Body of pancreas (tissue), 4 donors: Measurements from ENCODE around the gene SHISAL1. TPM values are rescaled to one million over a fixed set of nuclear protein-coding genes. Genes with fewer than 3 reads are reported as not detected.

Source experiments
- ATAC-seq: fragments of 150-250 bp; one replicate; pipeline ENCODE4 v1.9.1; 2016
- DNase-seq, 4 donors: peaks; one replicate each; pipeline ENCODE4 v3.0.0-alpha.2; 2019
- H3K27ac ChIP-seq, 4 donors: fragments of 200-600 bp; sonication (generic); 1 replicate in 3 of 4; 2 replicates in 1 of 4; pipeline versions ENCODE4 v1.5.1 to v1.6.1; 2016 to 2019; ENCODE audit warnings: mild to moderate bottlenecking in 1 of 4, mixed read lengths in 1 of 4, moderate library complexity in 1 of 4
- H3K27me3 ChIP-seq, 2 donors: fragments of 200-600 bp; sonication (generic); one replicate each; pipeline ENCODE4 v1.6.0; 2016; ENCODE audit warnings: mild to moderate bottlenecking in 1 of 2
- H3K36me3 ChIP-seq, 2 donors: fragments of 200-600 bp; sonication (generic); replicated peaks in 1 of 2; 2 replicates each; pipeline ENCODE4 v1.5.1; 2016; ENCODE audit warnings: low read depth in 2 of 2; ENCODE audit not compliant: insufficient read depth in 1 of 2
- H3K4me1 ChIP-seq: fragments of 200-600 bp; sonication (generic); one replicate; pipeline ENCODE4 v1.6.0; 2016
- H3K4me3 ChIP-seq, 2 donors: fragments of 200-600 bp; sonication (generic); 1 replicate in 1 of 2; 2 replicates in 1 of 2; pipeline ENCODE4 v1.5.1; 2016 to 2019
- H3K9me3 ChIP-seq, 3 donors: fragments of 200-600 bp; sonication (generic); 1 replicate in 2 of 3; 2 replicates in 1 of 3; pipeline ENCODE4 v1.5.1; 2016
- CTCF ChIP-seq, 7 experiments: fragments of 450-650 bp in 4 of 7; fragments of 200-600 bp in 3 of 7; sonication (generic) in 3 of 7; IDR thresholded peaks; one replicate each; pipeline ENCODE4 v1.5.1; 2016 to 2019; ENCODE audit warnings: antibody characterized with exemption in 7 of 7
- POLR2A ChIP-seq, 3 donors: fragments of 450-650 bp; IDR thresholded peaks; one replicate each; pipeline ENCODE4 v1.6.1; 2016; ENCODE audit warnings: antibody characterized with exemption in 3 of 3, mild to moderate bottlenecking in 2 of 3
- WGBS, 2 donors: methylation state at CpG; one replicate each; pipeline ENCODE4 v1.1.5; 2017; 5-methylcytosine and 5-hydroxymethylcytosine counted together
- intact Hi-C: fragments of 100-400 bp; cut with DNase I; formaldehyde crosslinking; loops from one replicate; pipeline ENCODE4 v1.15.1; 2023
- total RNA-seq, 2 donors: library from RNA; depleted of rRNA; stranded (reverse); fragments of >200 nt; gene quantifications; one replicate each; pipeline ENCODE4 v1.1.0, GENCODE V29; 2016

The SHISAL1 gene
- total RNA-seq, 2 donors from 2014 or later = 0.78 to 1.6 TPM

- H3K4me1 ChIP-seq = no peaks in the 10 kb centered on the region
- no peak overlapping the region for H3K4me3 ChIP-seq
- TF ChIP-seq CTCF (IDR thresholded peaks at IDR 0.05) = no peak
- ATAC-seq (no peak), DNase-seq (no peak)
- WGBS, 2 donors = 59 to 64% methylated on average over 7 of the region's 7 CpGs
- H3K27ac ChIP-seq = no peak overlapping the region
- H3K27me3 ChIP-seq = no peaks in the 10 kb centered on the region
- H3K36me3 ChIP-seq = no peaks in the 10 kb centered on the region
- H3K9me3 ChIP-seq = no peaks in the 10 kb centered on the region
- intact Hi-C loops = no loop called here
Measured at GRCh38 chr22:44217346-44217745, 95.4 kb downstream of the SHISAL1 start.

GRCh38 chr22:44215287-44215686 lies 97.5 kb downstream of the SHISAL1 start:
- TF ChIP-seq POLR2A (IDR thresholded peaks at IDR 0.05) (no peak), CTCF (IDR thresholded peaks at IDR 0.05) (no peak)
- Histone ChIP-seq H3K4me3 (no peak overlapping the region), H3K4me1 (no peaks in the 10 kb centered on the region), H3K36me3 (no peaks in the 10 kb centered on the region), H3K27ac (no peak overlapping the region), H3K27me3 (no peaks in the 10 kb centered on the region), H3K9me3 (no peaks in the 10 kb centered on the region)
- intact Hi-C loops = no loop called here
- no peak for DNase-seq
- 77 to 82% methylated on average over 4 of the region's 4 CpGs for WGBS, 2 donors
- no peak for ATAC-seq

- TF ChIP-seq POLR2A (IDR thresholded peaks at IDR 0.05) (no peak), CTCF (IDR thresholded peaks at IDR 0.05) (no peak)
- H3K4me1 ChIP-seq = no peaks in the 10 kb centered on the region
Measured at GRCh38 chr22:44214764-44215163, 98.0 kb downstream of the SHISAL1 start.

GRCh38 chr22:44214187-44214586 lies 98.6 kb downstream of the SHISAL1 start:
- Histone ChIP-seq H3K4me1 (no peaks in the 10 kb centered on the region), H3K36me3 (no peaks in the 10 kb centered on the region), H3K4me3 (no peak overlapping the region), H3K9me3 (no peaks in the 10 kb centered on the region), H3K27me3 (no peaks in the 10 kb centered on the region), H3K27ac (no peak overlapping the region)
- TF ChIP-seq POLR2A (IDR thresholded peaks at IDR 0.05) = no peak
- no peak for TF ChIP-seq CTCF (IDR thresholded peaks at IDR 0.05)
- ATAC-seq (no peak), DNase-seq (no peak)
- intact Hi-C loops = no loop called here
- 75 to 83% methylated on average over 2 to 3 of the region's 3 CpGs for WGBS, 2 donors

More at GRCh38 chr22:44214764-44215163, 98.0 kb downstream of the SHISAL1 start:
- Histone ChIP-seq H3K27me3 (no peaks in the 10 kb centered on the region), H3K36me3 (no peaks in the 10 kb centered on the region), H3K9me3 (no peaks in the 10 kb centered on the region), H3K4me3 (no peak overlapping the region), H3K27ac (no peak overlapping the region)
- no peak for ATAC-seq
- no peak for DNase-seq
- intact Hi-C loops = no loop called here
- WGBS, 2 donors = 66 to 69% methylated on average over 5 to 6 of the region's 6 CpGs

- intact Hi-C loops = no loop called here
- no peaks in the 10 kb centered on the region for H3K9me3 ChIP-seq
- DNase-seq (no peak), ATAC-seq (no peak)
- no peaks in the 10 kb centered on the region for H3K36me3 ChIP-seq
- no peak overlapping the region for H3K27ac ChIP-seq
- 61 to 70% methylated on average over 3 of the region's 3 CpGs for WGBS, 2 donors
- H3K27me3 ChIP-seq = no peaks in the 10 kb centered on the region
- H3K4me3 ChIP-seq = no peak overlapping the region
- TF ChIP-seq POLR2A (IDR thresholded peaks at IDR 0.05) (no peak), CTCF (IDR thresholded peaks at IDR 0.05) (no peak)
- no peaks in the 10 kb centered on the region for H3K4me1 ChIP-seq
Measured at GRCh38 chr22:44213489-44214043, 99.2 kb downstream of the SHISAL1 start.
